DND-41 (cell line): ENCODE data around the gene LMAN1.

ENCODE experiments used
- EZH2 ChIP-seq: IDR thresholded peaks from 3 replicates; pipeline ENCODE4 v1.6.1; 2012; ENCODE audit warnings: borderline replicate concordance, low read depth, mild to moderate bottlenecking, moderate library complexity, low read length, inconsistent platforms; ENCODE audit not compliant: severe bottlenecking
- TF ChIP-seq, protein P1 (sequence below): IDR thresholded peaks from 2 replicates; pipeline ENCODE4 v1.5.1; 2012; ENCODE audit warnings: borderline replicate concordance, low read length, moderate library complexity, mild to moderate bottlenecking; ENCODE audit not compliant: poor library complexity, severe bottlenecking; ENCODE audit errors: extremely low read depth

DNA sequence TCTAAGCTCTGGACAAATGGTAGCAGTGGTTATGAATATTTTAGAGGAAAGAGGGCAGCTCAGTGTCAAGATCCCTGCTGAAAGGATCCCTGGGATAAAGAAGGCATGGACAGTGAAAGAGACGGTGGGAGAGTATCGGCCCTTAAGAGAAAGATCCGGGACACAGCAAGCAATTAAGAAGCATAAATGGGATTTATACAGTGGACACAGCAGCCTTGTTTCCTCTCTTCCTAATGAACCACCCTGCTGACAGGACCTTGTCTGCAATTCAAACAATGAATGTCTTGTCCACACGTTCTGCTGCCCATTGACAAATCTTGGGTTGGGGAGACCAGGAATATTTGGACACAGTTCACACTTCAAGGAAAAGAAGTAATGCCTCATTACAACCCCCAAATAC is 57.1 kb downstream of the LMAN1 start:
- TF ChIP-seq, protein P1, sequence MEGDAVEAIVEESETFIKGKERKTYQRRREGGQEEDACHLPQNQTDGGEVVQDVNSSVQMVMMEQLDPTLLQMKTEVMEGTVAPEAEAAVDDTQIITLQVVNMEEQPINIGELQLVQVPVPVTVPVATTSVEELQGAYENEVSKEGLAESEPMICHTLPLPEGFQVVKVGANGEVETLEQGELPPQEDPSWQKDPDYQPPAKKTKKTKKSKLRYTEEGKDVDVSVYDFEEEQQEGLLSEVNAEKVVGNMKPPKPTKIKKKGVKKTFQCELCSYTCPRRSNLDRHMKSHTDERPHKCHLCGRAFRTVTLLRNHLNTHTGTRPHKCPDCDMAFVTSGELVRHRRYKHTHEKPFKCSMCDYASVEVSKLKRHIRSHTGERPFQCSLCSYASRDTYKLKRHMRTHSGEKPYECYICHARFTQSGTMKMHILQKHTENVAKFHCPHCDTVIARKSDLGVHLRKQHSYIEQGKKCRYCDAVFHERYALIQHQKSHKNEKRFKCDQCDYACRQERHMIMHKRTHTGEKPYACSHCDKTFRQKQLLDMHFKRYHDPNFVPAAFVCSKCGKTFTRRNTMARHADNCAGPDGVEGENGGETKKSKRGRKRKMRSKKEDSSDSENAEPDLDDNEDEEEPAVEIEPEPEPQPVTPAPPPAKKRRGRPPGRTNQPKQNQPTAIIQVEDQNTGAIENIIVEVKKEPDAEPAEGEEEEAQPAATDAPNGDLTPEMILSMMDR: no peak
- no peak for TF ChIP-seq EZH2
